GM12878 (cell line): ENCODE results near the gene B9D2. TPM values are rescaled to one million over a fixed set of nuclear protein-coding genes. Genes with fewer than 3 reads are reported as not detected.

ENCODE experiments used
- CHD4 ChIP-seq: fragments of 200-600 bp; sonication (generic); IDR thresholded peaks from 2 replicates; pipeline ENCODE4 v1.6.1; 2016; ENCODE audit warnings: mild to moderate bottlenecking
- DPF2 ChIP-seq: fragments of 450-650 bp; IDR thresholded peaks from 2 replicates; pipeline ENCODE4 v1.6.1; 2017; ENCODE audit warnings: mild to moderate bottlenecking
- E2F8 ChIP-seq: fragments of 450-650 bp; IDR thresholded peaks from 2 replicates; pipeline ENCODE4 v1.6.1; 2018; ENCODE audit warnings: mild to moderate bottlenecking, low read depth, moderate library complexity; ENCODE audit not compliant: partially characterized antibody
- EGR1 ChIP-seq, 2 experiments: IDR thresholded peaks; 1 replicate in 1 of 2; 2 replicates in 1 of 2; pipeline ENCODE4 v1.6.1; 2011 to 2012; ENCODE audit warnings: low read depth in 2 of 2, low read length in 2 of 2, borderline replicate concordance in 1 of 2, mild to moderate bottlenecking in 1 of 2, moderate library complexity in 1 of 2
- ESRRA ChIP-seq: IDR thresholded peaks from 2 replicates; pipeline ENCODE4 v1.6.1; 2012; ENCODE audit warnings: mild to moderate bottlenecking, low read length, improper control_type of control experiment
- HSF1 ChIP-seq: fragments of 150-350 bp; IDR thresholded peaks from 2 replicates; pipeline ENCODE4 v1.6.1; 2014; ENCODE audit warnings: mild to moderate bottlenecking, low read depth, low read length
- JUND ChIP-seq: IDR thresholded peaks from 2 replicates; pipeline ENCODE4 v1.6.1; 2012; ENCODE audit warnings: low read depth, mild to moderate bottlenecking, low read length, improper control_type of control experiment, moderate library complexity
- MXI1 ChIP-seq: fragments of 150-350 bp; IDR thresholded peaks from 2 replicates; pipeline ENCODE4 v1.6.1; 2011; ENCODE audit warnings: low read depth, mild to moderate bottlenecking, inconsistent platforms, low read length, improper control_type of control experiment
- NBN ChIP-seq: fragments of 450-650 bp; IDR thresholded peaks from 2 replicates; pipeline ENCODE4 v1.6.1; 2016
- NFYA ChIP-seq: IDR thresholded peaks from 2 replicates; pipeline ENCODE4 v1.6.1; 2011; ENCODE audit warnings: low read depth, mild to moderate bottlenecking, low read length, improper control_type of control experiment, borderline replicate concordance
- NR2C2 ChIP-seq: IDR thresholded peaks from 2 replicates; pipeline ENCODE4 v1.6.1; 2011; ENCODE audit warnings: borderline replicate concordance, low read depth; ENCODE audit not compliant: control insufficient read depth, insufficient read length
- PBX3 ChIP-seq: IDR thresholded peaks from 2 replicates; pipeline ENCODE4 v1.6.1; 2011; ENCODE audit warnings: mild to moderate bottlenecking, low read depth, low read length, moderate library complexity; ENCODE audit not compliant: insufficient replicate concordance
- POU2F2 ChIP-seq: IDR thresholded peaks from 3 replicates; pipeline ENCODE4 v1.6.1; 2011; ENCODE audit warnings: low read depth, mild to moderate bottlenecking, low read length, borderline replicate concordance
- RB1 ChIP-seq: fragments of 450-650 bp; formaldehyde crosslinking; IDR thresholded peaks from 2 replicates; pipeline ENCODE4 v1.6.1; 2017; ENCODE audit warnings: mild to moderate bottlenecking, borderline replicate concordance
- SKIL ChIP-seq: fragments of 450-650 bp; IDR thresholded peaks from 2 replicates; pipeline ENCODE4 v1.6.1; 2017; ENCODE audit warnings: mild to moderate bottlenecking, low read depth, inconsistent platforms; ENCODE audit not compliant: poor library complexity, severe bottlenecking
- SMARCA5 ChIP-seq: fragments of 450-650 bp; IDR thresholded peaks from 2 replicates; pipeline ENCODE4 v1.6.1; 2017; ENCODE audit warnings: mild to moderate bottlenecking
- SMC3 ChIP-seq: IDR thresholded peaks from 2 replicates; pipeline ENCODE4 v1.6.1; 2011; ENCODE audit warnings: low read length, improper control_type of control experiment, borderline replicate concordance
- SP1 ChIP-seq: IDR thresholded peaks from one replicate; pipeline ENCODE4 v1.6.1; 2011; ENCODE audit warnings: low read depth, low read length
- STAT3 ChIP-seq: IDR thresholded peaks from 2 replicates; pipeline ENCODE4 v1.6.1; 2011; ENCODE audit warnings: low read depth, low read length, improper control_type of control experiment
- USF2 ChIP-seq: IDR thresholded peaks from 2 replicates; pipeline ENCODE4 v1.6.1; 2011; ENCODE audit warnings: low read depth, low read length, improper control_type of control experiment, borderline replicate concordance
- ZNF24 ChIP-seq: fragments of 450-650 bp; IDR thresholded peaks from 2 replicates; pipeline ENCODE4 v1.6.1; 2017; ENCODE audit warnings: antibody characterized with exemption, mild to moderate bottlenecking
- polyA plus RNA-seq, 11 experiments: library from polyadenylated mRNA; depleted of rRNA in 4 of 11; unstranded in 6 of 11; stranded (reverse) in 5 of 11; fragments of >200 nt; fragmentation: Nextera tagmentation in 4 of 11; fragmentation: Illumina TruSeq in 1 of 11; extraction: Ambion mirVana in 4 of 11; extraction: Trizol in 1 of 11; gene quantifications; 1 replicate in 1 of 11; 2 replicates in 10 of 11; pipeline versions ENCODE4 v1.2.1 to v1.2.3, GENCODE V29; 2011 to 2016; ENCODE audit warnings: inconsistent platforms in 2 of 11, missing spikeins in 2 of 11, low read depth in 1 of 11
- total RNA-seq, 4 experiments: library from RNA; depleted of rRNA in 3 of 4; stranded (reverse); fragments of >200 nt in 3 of 4; fragmentation: Illumina TruSeq in 1 of 4; extraction: Trizol in 1 of 4; gene quantifications; 2 replicates each; pipeline versions ENCODE4 v1.2.1 to v1.2.3, GENCODE V29; 2013 to 2021

B9D2 gene
- total and polyA plus RNA-seq, 10 of the 15 experiments (the other 5 are each of a cell fraction or from before 2014, with no cell fraction given), result 2.4 to 12.4 (median 5.0) TPM

GRCh38 chr19:41351339-41352245 lies 12.4 kb downstream of the B9D2 start (continued):
- no peak for TF ChIP-seq SKIL
- 0 out of 2 replicates have a peak, but pooled peaks have one; percentile 46 for TF ChIP-seq MXI1
- no peak for TF ChIP-seq NFYA
- no peak for TF ChIP-seq E2F8
- TF ChIP-seq HSF1, result no peak
- no peak for TF ChIP-seq ZNF24
- TF ChIP-seq RB1, result no peak
- no peak for TF ChIP-seq NR2C2
- TF ChIP-seq USF2, result peak; percentile 65
- TF ChIP-seq JUND, result no peak
- no peak for TF ChIP-seq SMARCA5
- no peak for TF ChIP-seq ESRRA
- TF ChIP-seq SMC3, result no peak
- no peak for TF ChIP-seq CHD4
- no peak for TF ChIP-seq STAT3
- TF ChIP-seq EGR1 (IDR thresholded peaks at IDR 0.05; ENCODE audit: borderline replicate concordance in 1 of 2, low read depth in 2 of 2, low read length in 2 of 2), result peak in 1 of 2 experiments; percentile 74; a peak in 2 of 3 replicates
- TF ChIP-seq POU2F2, result no peak; the same call in 2 of the 3 replicates
- TF ChIP-seq DPF2, result peak; percentile 60; the same call in 1 of the 2 replicates
- TF ChIP-seq PBX3, result no peak
- TF ChIP-seq SP1, result peak; percentile 41
- 0 out of 2 replicates have a peak, but pooled peaks have one; percentile 33 for TF ChIP-seq NBN
